H1 (cell line): ENCODE results near the gene MYO7B. TPM values are rescaled to one million over a fixed set of nuclear protein-coding genes. Genes with fewer than 3 reads are reported as not detected.

Experiments used
- CTCF ChIA-PET: fragments of 300-600 bp; sonication (Branson Sonifier 250); formaldehyde crosslinking; loops from one replicate; lab custom pipeline; 2021; ENCODE audit not compliant: partially characterized antibody; lab: Charles Lee
- POLR2A ChIA-PET: fragments of 300-600 bp; sonication (Branson Sonifier 250); formaldehyde crosslinking; loops from one replicate; lab custom pipeline; 2021; ENCODE audit warnings: inconsistent platforms; ENCODE audit not compliant: partially characterized antibody; lab: Charles Lee
- DNase-seq, 2 experiments: peaks; one replicate each; pipeline versions ENCODE4 v3.0.0 to v3.0.0-alpha.2; 2010 to 2022; ENCODE audit warnings: low spot score in 2 of 2, low read depth in 1 of 2, mixed read lengths in 1 of 2
- FAIRE-seq: peaks from 2 replicates; lab custom pipeline; 2011; peaks lifted over from hg19 to GRCh38; lab: Jason Lieb, UNC
- H2AFZ ChIP-seq: 2 replicates; pipeline ENCODE4 v1.8.1; 2012; ENCODE audit warnings: low read length, inconsistent platforms
- H2AK5ac ChIP-seq: 2 replicates; pipeline ENCODE4 v1.6.1; 2013; ENCODE audit warnings: low read depth, low read length
- H2BK120ac ChIP-seq: replicated peaks from 2 replicates; pipeline ENCODE3; 2013; ENCODE audit warnings: low read depth, low read length, inconsistent platforms
- H2BK12ac ChIP-seq: 2 replicates; pipeline ENCODE4 v1.6.1; 2013; ENCODE audit warnings: low read depth, low read length
- H2BK15ac ChIP-seq: 2 replicates; pipeline ENCODE4 v1.6.1; 2013; ENCODE audit warnings: low read length
- H2BK20ac ChIP-seq: 2 replicates; pipeline ENCODE4 v1.6.1; 2013; ENCODE audit warnings: low read length
- H2BK5ac ChIP-seq: 2 replicates; pipeline ENCODE4 v1.6.1; 2013; ENCODE audit warnings: low read depth, low read length
- H3K14ac ChIP-seq: 2 replicates; pipeline ENCODE4 v1.6.1; 2013; ENCODE audit warnings: inconsistent platforms; ENCODE audit not compliant: insufficient read length
- H3K18ac ChIP-seq: 2 replicates; pipeline ENCODE4 v1.6.1; 2013; ENCODE audit warnings: low read length; ENCODE audit errors: extremely low read depth
- H3K23ac ChIP-seq: 2 replicates; pipeline ENCODE4 v1.6.1; 2013; ENCODE audit warnings: inconsistent platforms; ENCODE audit not compliant: insufficient read length
- H3K23me2 ChIP-seq: 2 replicates; pipeline ENCODE4 v1.6.1; 2013; ENCODE audit warnings: low read depth, low read length
- H3K27ac ChIP-seq: 2 replicates; pipeline ENCODE4 v1.6.1; 2011; ENCODE audit warnings: low read depth, low read length, inconsistent platforms
- H3K27me3 ChIP-seq, 4 experiments: replicated peaks in 1 of 4; 1 replicate in 1 of 4; 2 replicates in 3 of 4; pipeline versions ENCODE4 v1.6.1 to v1.8.1; 2011 to 2013; ENCODE audit warnings: low read length in 3 of 4, mild to moderate bottlenecking in 3 of 4, inconsistent platforms in 2 of 4, mixed read lengths in 2 of 4, moderate library complexity in 1 of 4; ENCODE audit not compliant: control insufficient read depth in 3 of 4, insufficient read depth in 3 of 4; ENCODE audit errors: extremely low read depth in 1 of 4
- H3K36me3 ChIP-seq, 4 experiments: 2 replicates each; pipeline versions ENCODE4 v1.6.1 to v1.8.1; 2011 to 2013; ENCODE audit warnings: mild to moderate bottlenecking in 4 of 4, low read length in 3 of 4, moderate library complexity in 2 of 4, control low read depth in 1 of 4, inconsistent platforms in 1 of 4; ENCODE audit not compliant: insufficient read depth in 4 of 4, control insufficient read depth in 2 of 4
- H3K4ac ChIP-seq: replicated peaks from 2 replicates; pipeline ENCODE3; 2013; ENCODE audit warnings: low read length, low read depth, mixed read lengths, inconsistent platforms; ENCODE audit not compliant: insufficient read length
- H3K4me1 ChIP-seq, 4 experiments: replicated peaks in 1 of 4; 1 replicate in 1 of 4; 2 replicates in 3 of 4; pipeline versions ENCODE4 v1.6.1 to v1.8.1; 2011 to 2013; ENCODE audit warnings: low read length in 3 of 4, inconsistent platforms in 2 of 4, mixed read lengths in 1 of 4; ENCODE audit not compliant: insufficient read depth in 4 of 4, control insufficient read depth in 3 of 4
- H3K4me2 ChIP-seq, 2 experiments: 2 replicates each; pipeline versions ENCODE4 v1.6.1 to v1.8.1; 2011 to 2013; ENCODE audit warnings: low read depth in 2 of 2, low read length in 2 of 2, control low read depth in 1 of 2, inconsistent platforms in 1 of 2, mild to moderate bottlenecking in 1 of 2; ENCODE audit not compliant: insufficient read depth in 1 of 2
- H3K4me3 ChIP-seq, 4 experiments: fragments of 200-600, 300-600 bp in 1 of 4; sonication (generic), shearing (Covaris generic), sonication (Bioruptor Twin) in 1 of 4; 2 replicates each; pipeline versions ENCODE4 v1.5.1 to v1.8.1; 2011 to 2016; ENCODE audit warnings: low read length in 4 of 4, low read depth in 3 of 4, control low read depth in 2 of 4, inconsistent platforms in 2 of 4, mild to moderate bottlenecking in 2 of 4, mixed read lengths in 1 of 4, moderate library complexity in 1 of 4; ENCODE audit not compliant: insufficient read depth in 2 of 4; ENCODE audit errors: extremely low read depth in 1 of 4
- H3K56ac ChIP-seq: replicated peaks from 2 replicates; pipeline ENCODE3; 2013; ENCODE audit warnings: low read depth, mild to moderate bottlenecking, mixed read lengths, low read length, inconsistent platforms; ENCODE audit not compliant: insufficient read length
- H3K79me1 ChIP-seq: 2 replicates; pipeline ENCODE4 v1.6.1; 2013; ENCODE audit warnings: low read depth, low read length, control low read depth
- H3K79me2 ChIP-seq, 2 experiments: 2 replicates each; pipeline versions ENCODE4 v1.6.1 to v1.8.1; 2012 to 2013; ENCODE audit warnings: low read length in 2 of 2, mild to moderate bottlenecking in 2 of 2, inconsistent platforms in 1 of 2; ENCODE audit not compliant: insufficient read depth in 2 of 2, control insufficient read depth in 1 of 2
- H3K9ac ChIP-seq, 4 experiments: replicated peaks in 1 of 4; 1 replicate in 1 of 4; 2 replicates in 3 of 4; pipeline versions ENCODE4 v1.6.1 to v1.8.1; 2011 to 2013; ENCODE audit warnings: low read depth in 3 of 4, low read length in 3 of 4, control low read depth in 2 of 4, mild to moderate bottlenecking in 2 of 4, moderate library complexity in 2 of 4, inconsistent platforms in 1 of 4; ENCODE audit errors: extremely low read depth in 1 of 4
- H3K9me3 ChIP-seq, 2 experiments: 2 replicates each; pipeline versions ENCODE4 v1.6.1 to v1.8.1; 2012 to 2013; ENCODE audit warnings: mild to moderate bottlenecking in 2 of 2, moderate library complexity in 2 of 2, control low read depth in 1 of 2, inconsistent platforms in 1 of 2, low read depth in 1 of 2, low read length in 1 of 2, mixed read lengths in 1 of 2; ENCODE audit not compliant: insufficient read depth in 2 of 2
- H4K20me1 ChIP-seq, 2 experiments: replicated peaks in 1 of 2; 2 replicates each; pipeline versions ENCODE3 to v1.8.1; 2011 to 2013; ENCODE audit warnings: inconsistent platforms in 2 of 2, low read length in 2 of 2, mild to moderate bottlenecking in 1 of 2; ENCODE audit not compliant: insufficient read depth in 2 of 2, control insufficient read depth in 1 of 2
- H4K5ac ChIP-seq: 2 replicates; pipeline ENCODE4 v1.6.1; 2013; ENCODE audit warnings: low read length, low read depth, mixed read lengths, inconsistent platforms; ENCODE audit not compliant: insufficient read length
- H4K8ac ChIP-seq: 2 replicates; pipeline ENCODE4 v1.8.0; 2013; ENCODE audit warnings: mild to moderate bottlenecking, moderate library complexity, low read length, inconsistent platforms; ENCODE audit not compliant: insufficient read depth; ENCODE audit errors: extremely low read depth
- H4K91ac ChIP-seq: replicated peaks from 2 replicates; pipeline ENCODE3; 2013; ENCODE audit warnings: low read length, mixed read lengths, inconsistent platforms; ENCODE audit not compliant: insufficient read length
- ATF2 ChIP-seq: IDR thresholded peaks from 2 replicates; pipeline ENCODE4 v1.6.1; 2012; ENCODE audit warnings: low read length, inconsistent platforms
- CBX5 ChIP-seq: fragments of 300-800, 300-1000 bp; sonication (generic); IDR thresholded peaks from 2 replicates; pipeline ENCODE4 v1.7.1; 2016; ENCODE audit warnings: antibody characterized with exemption, low read length, low read depth
- CEBPB ChIP-seq: IDR thresholded peaks from 2 replicates; pipeline ENCODE4 v1.6.1; 2012; ENCODE audit warnings: low read depth, low read length
- CHD1 ChIP-seq: IDR thresholded peaks from 2 replicates; pipeline ENCODE4 v1.6.1; 2012; ENCODE audit warnings: low read depth, low read length, improper control_type of control experiment
- CHD2 ChIP-seq: IDR thresholded peaks from 2 replicates; pipeline ENCODE4 v1.6.1; 2012; ENCODE audit warnings: low read length, improper control_type of control experiment
- CREB1 ChIP-seq: IDR thresholded peaks from 2 replicates; pipeline ENCODE4 v1.6.1; 2012; ENCODE audit warnings: inconsistent platforms
- EZH2 ChIP-seq: fragments of 200-600 bp; sonication (generic); IDR thresholded peaks from 2 replicates; pipeline ENCODE4 v1.7.1; 2012; ENCODE audit warnings: low read depth, mild to moderate bottlenecking, moderate library complexity, low read length, inconsistent platforms; ENCODE audit not compliant: severe bottlenecking
- KDM1A ChIP-seq: fragments of 200-600, 300-600 bp; sonication (generic); IDR thresholded peaks from 2 replicates; pipeline ENCODE4 v1.7.1; 2016; ENCODE audit warnings: mild to moderate bottlenecking, low read length, borderline replicate concordance
- NANOG ChIP-seq: IDR thresholded peaks from 2 replicates; pipeline ENCODE4 v1.6.1; 2011; ENCODE audit warnings: low read length, low read depth, mild to moderate bottlenecking, inconsistent platforms; ENCODE audit not compliant: insufficient read depth, poor library complexity, severe bottlenecking
- POLR2A ChIP-seq, 2 experiments: IDR thresholded peaks; 1 replicate in 1 of 2; 2 replicates in 1 of 2; pipeline ENCODE4 v1.6.1; 2011; ENCODE audit warnings: low read depth in 2 of 2, low read length in 2 of 2, mild to moderate bottlenecking in 2 of 2; ENCODE audit errors: control extremely low read depth in 1 of 2
- POU5F1 ChIP-seq: IDR thresholded peaks from 2 replicates; pipeline ENCODE4 v1.6.1; 2011; ENCODE audit warnings: low read depth, mild to moderate bottlenecking, low read length, moderate library complexity
- SP1 ChIP-seq: IDR thresholded peaks from 2 replicates; pipeline ENCODE4 v1.6.1; 2011; ENCODE audit warnings: low read depth, low read length
- TEAD4 ChIP-seq: IDR thresholded peaks from 2 replicates; pipeline ENCODE4 v1.6.1; 2012; ENCODE audit warnings: low read depth, low read length, inconsistent platforms, mixed read lengths
- WGBS, 2 experiments: shearing (Covaris generic) in 1 of 2; methylation state at CpG; one replicate each; pipeline versions ENCODE4 v1.1.6 to v1.1.7; 2013 to 2015; ENCODE audit warnings: low lambda C conversion rate in 2 of 2, mixed read lengths in 2 of 2, inconsistent platforms in 1 of 2, low coverage in 1 of 2, missing lambda C conversion rate in 1 of 2; ENCODE audit not compliant: insufficient replicate concordance in 2 of 2, insufficient coverage in 1 of 2, insufficient read length in 1 of 2; ENCODE audit errors: extremely low coverage in 1 of 2, missing lambda C conversion rate in 1 of 2; 5-methylcytosine and 5-hydroxymethylcytosine counted together
- polyA plus RNA-seq, 7 experiments: library from polyadenylated mRNA; depleted of rRNA in 3 of 7; stranded (reverse) in 5 of 7; unstranded in 2 of 7; fragments of >200 nt in 5 of 7; fragments of 200-250 nt in 2 of 7; gene quantifications; 1 replicate in 5 of 7; 2 replicates in 1 of 7; 4 replicates in 1 of 7; pipeline versions ENCODE4 v1.2.1 to v1.2.3, GENCODE V29; 2011 to 2013; ENCODE audit warnings: missing spikeins in 2 of 7, mixed read lengths in 2 of 7
- total RNA-seq: library from RNA; stranded (reverse); fragmentation: NEBNext Ultra II Directional; extraction: Animal tissue kit (Norgen Biotek cat#: 25700); gene quantifications from 2 replicates; pipeline ENCODE4 v1.2.1, GENCODE V29; 2021

Gene MYO7B
- total and polyA plus RNA-seq, 2 of the 8 experiments (the other 6 are each of a cell fraction or from before 2014, with no cell fraction given), result not detected

- peaks cover 30 to 32% of the 10 kb centered on the region in 2 experiments for H4K20me1 ChIP-seq
- no peaks in the 10 kb centered on the region for H3K27me3 ChIP-seq
- DNase-seq (no peak), FAIRE-seq (no peak)
- no peak overlapping the region for H2AK5ac ChIP-seq
- peaks cover 0 to 8% (median 0%) of the 10 kb centered on the region in 4 experiments; a peak in 1 of 8 replicates for H3K36me3 ChIP-seq
- H2BK120ac ChIP-seq, result no peak overlapping the region
- no peak overlapping the region for H3K27ac ChIP-seq
- no peak overlapping the region for H3K23ac ChIP-seq
- H4K91ac ChIP-seq, result no peak overlapping the region
- H3K79me1 ChIP-seq, result peaks cover 4% of the 10 kb centered on the region; the same call in 1 of the 2 replicates
- H2BK12ac ChIP-seq, result no peak overlapping the region
- no peak overlapping the region for H2BK15ac ChIP-seq
- H2BK20ac ChIP-seq, result no peak overlapping the region
- no peak overlapping the region for H2BK5ac ChIP-seq
- H3K4me2 ChIP-seq, result no peak overlapping the region
- no peak overlapping the region for H3K14ac ChIP-seq
- POLR2A ChIA-PET, result no interaction called here
- no peaks in the 10 kb centered on the region for H3K23me2 ChIP-seq
- H4K8ac ChIP-seq, result no peak overlapping the region
- H2AFZ ChIP-seq, result no peak overlapping the region
- H3K4ac ChIP-seq, result no peak overlapping the region
- peaks cover 27 to 99% of the 10 kb centered on the region in 2 experiments for H3K79me2 ChIP-seq
- 88% methylated on average over 6 of the region's 6 CpGs; no CpG with 5 or more reads in 1 of the 2 experiments for WGBS, 2 experiments
- H3K18ac ChIP-seq, result no peak overlapping the region
- peaks cover 7 to 12% (median 8%) of the 10 kb centered on the region in 4 experiments; a peak in 6 of 7 replicates for H3K4me1 ChIP-seq
- no peak overlapping the region for H3K4me3 ChIP-seq
- CTCF ChIA-PET, result no interaction called here
- H4K5ac ChIP-seq, result no peak overlapping the region
- H3K9me3 ChIP-seq, result no peaks in the 10 kb centered on the region
- no peak overlapping the region for H3K56ac ChIP-seq
- no peak overlapping the region for H3K9ac ChIP-seq
- TF ChIP-seq CBX5, result no peak
- no peak for TF ChIP-seq TEAD4
- no peak for TF ChIP-seq EZH2
- TF ChIP-seq KDM1A, result no peak
- no peak for TF ChIP-seq NANOG
- no peak for TF ChIP-seq SP1
- no peak for TF ChIP-seq CHD2
- no peak for TF ChIP-seq POLR2A (IDR thresholded peaks at IDR 0.05; ENCODE audit: control extremely low read depth in 1 of 2, low read depth in 2 of 2, low read length in 2 of 2)
- no peak for TF ChIP-seq POU5F1
- no peak for TF ChIP-seq CEBPB
- TF ChIP-seq CHD1, result no peak
- no peak for TF ChIP-seq ATF2
- TF ChIP-seq CREB1, result no peak
These were observed 24.3 kb upstream of the MYO7B start for GRCh38 chr2:127511090-127511695.
